GM18517 (cell line): ENCODE results near the gene LGSN.
"Not testable (repeated sequence)": the region's sequence is repeated elsewhere in the genome, so short reads cannot be mapped to it uniquely, and the experiment has no call there.

Source experiments
- ATAC-seq: cut with Tn5 transposase; IDR thresholded peaks from one replicate; pipeline ENCODE4 v1.9.1; 2021; ENCODE audit warnings: mild to moderate bottlenecking, moderate library complexity; ENCODE audit not compliant: unreplicated experiment

Gene LGSN

DNA sequence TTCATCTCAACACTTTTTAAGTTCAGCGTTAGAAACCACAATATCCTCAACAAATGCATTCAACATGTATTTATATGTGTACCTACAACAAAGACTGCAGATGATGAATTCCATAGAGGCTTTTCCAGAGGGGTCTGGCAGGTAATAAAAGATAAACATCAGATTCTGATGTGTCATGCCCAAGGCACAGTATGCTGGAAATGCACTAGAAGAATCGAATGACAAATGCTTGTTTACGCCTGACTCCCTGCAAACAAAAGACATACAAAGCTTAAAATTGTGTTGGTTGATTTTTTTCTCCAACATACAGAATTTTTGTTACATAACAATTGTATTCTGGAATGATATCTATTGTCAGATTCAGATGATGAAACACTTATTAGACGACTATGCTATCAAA is at the start of gene LGSN:
LGSN (minus strand) TSS at position 45 of the 400 bp plus-strand sequence; CDS start at position 5, 40 bp downstream.
- no peak for ATAC-seq

GRCh38 chr6:63368347-63368746 is 48.6 kb upstream of the LGSN start:
- no peak for ATAC-seq

DNA sequence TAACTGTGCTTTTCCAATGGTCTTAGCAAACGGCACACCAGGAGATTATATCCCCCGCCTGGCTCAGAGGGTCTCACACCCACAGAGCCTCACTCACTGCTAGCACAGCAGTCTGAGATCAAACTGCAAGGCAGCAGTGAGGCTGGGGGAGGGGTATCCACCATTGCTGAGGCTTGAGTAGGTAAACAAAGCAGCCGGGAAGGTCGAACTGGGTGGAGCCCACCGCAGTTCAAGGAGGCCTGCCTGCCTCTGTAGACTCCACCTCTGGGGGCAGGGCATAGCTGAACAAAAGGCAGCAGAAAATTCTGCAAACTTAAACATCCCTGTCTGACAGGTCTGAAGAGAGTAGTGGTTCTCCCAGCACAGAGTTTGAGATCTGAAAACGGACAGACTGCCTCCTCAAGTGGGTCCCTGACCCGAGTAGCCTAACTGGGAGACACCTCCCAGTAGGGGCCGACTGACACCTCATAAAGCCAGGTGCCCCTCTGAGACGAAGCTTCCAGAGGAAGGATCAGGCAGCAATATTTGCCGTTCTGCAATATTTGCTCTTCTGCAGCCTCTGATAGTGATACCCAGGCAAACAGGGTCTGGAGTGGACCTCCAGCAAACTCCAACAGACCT is 42.8 kb upstream of the LGSN start:
- not testable (repeated sequence) for ATAC-seq

- ATAC-seq = not testable (repeated sequence)
Observed at GRCh38 chr6:63357384-63357783, 37.6 kb upstream of the LGSN start.

- ATAC-seq = no peak
Observed at GRCh38 chr6:63355632-63356031, 35.8 kb upstream of the LGSN start.

- ATAC-seq = no peak
Observed at GRCh38 chr6:63353286-63353630, 33.5 kb upstream of the LGSN start.

DNA sequence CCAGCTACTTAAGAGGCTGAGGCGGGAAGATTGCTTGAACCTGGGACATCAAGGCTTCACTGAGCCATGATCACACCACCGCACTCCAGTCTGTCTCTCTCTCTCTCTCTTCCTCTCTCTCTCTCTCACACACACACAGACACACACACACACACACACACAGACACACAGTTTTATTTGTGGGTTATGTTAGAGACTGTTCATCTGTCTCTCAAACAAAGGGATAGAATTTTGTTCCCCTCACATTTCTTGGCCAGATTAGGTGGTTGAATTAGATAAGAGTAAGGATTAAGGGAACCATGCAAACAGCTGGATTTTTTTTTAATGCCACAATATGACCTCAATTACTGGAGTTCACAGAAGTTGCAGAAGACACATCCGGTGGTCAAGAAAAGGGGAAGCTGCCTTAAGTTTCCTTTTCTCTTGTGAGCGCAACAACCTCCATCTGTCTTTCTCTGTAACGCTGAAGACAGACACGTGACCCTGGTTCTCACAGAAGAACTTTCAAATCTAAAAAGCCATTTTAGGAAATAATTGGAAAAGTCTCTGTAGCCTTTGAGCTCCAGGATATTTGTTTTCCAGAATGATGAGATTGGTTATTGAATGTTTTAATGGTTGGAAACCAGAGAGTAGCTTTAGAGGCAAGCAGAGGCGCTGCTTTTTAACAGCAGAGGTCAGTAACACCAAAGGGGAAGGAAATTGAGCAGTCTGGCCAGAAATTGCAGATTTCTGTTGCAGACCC is 32.9 kb upstream of the LGSN start:
- ATAC-seq = peak; percentile 93

- ATAC-seq = peak; percentile 38
Observed at GRCh38 chr6:63352069-63352543, 32.3 kb upstream of the LGSN start.

- ATAC-seq = no peak
Observed at GRCh38 chr6:63349401-63349800, 29.6 kb upstream of the LGSN start.

DNA sequence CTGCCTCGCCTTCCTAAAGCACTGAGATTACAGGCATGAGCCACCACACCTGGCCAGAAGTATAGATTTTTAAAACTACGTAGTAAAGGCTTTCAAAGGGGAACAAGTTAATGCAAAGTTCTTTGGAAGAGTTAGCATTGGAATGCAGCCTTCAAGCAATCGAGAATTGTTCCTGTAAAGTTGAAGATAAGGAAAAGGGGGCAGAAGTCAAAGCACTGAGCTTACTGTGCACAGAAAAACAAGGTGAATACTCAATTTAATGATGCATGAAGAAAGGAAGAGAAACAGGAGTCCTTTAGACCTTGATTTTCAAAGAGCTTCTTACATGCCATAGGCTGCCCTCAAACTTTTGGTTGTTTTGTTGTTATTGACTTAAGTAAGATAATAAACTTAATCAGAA is 29.1 kb upstream of the LGSN start:
- no peak for ATAC-seq

DNA sequence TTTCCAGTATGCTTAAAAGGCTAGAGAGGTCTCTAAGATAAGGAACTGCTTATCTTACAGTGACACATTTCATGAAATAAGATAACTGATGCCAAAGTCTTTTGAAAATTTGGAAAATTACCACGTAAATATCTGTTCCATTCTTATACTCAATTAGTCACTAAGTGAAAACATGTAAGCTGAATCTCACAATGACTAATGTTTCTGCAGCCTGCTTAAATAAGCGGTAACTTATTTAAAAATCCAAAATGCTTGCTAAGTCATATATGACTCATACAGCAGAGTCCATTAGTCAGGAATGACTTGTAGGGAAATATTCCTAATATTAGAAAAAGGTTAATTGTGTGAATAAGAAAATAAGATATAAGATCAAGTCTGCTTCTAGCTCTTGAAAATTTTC is 27.8 kb upstream of the LGSN start:
- no peak for ATAC-seq

DNA sequence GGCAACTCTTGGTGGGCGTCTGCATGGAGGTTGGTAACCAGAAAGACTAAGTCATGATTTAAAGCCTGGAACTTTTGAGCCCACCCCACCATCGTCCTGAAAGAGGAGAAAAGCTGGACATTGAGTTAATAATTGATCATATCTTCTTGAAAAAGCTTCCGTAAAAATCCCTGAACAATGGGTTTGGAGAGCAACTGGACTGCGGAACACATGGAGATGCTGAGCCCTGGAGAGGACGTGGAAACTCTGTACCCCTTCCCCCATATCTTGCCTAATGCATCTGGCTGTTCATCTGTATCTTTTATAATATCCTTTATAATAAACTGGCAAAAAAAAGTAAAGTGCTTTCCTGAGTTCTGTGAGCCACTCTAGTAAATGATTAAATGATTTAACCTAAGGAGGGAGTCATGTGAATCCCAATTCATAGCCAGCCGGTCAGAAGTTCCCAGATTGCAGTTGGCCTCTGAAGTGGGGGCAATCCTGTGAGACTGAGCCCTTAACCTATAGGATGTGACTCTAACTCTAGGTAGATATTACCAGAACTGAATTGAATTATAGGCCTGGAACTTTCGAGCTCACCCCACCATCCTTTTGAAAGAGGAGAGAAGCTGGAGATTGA is 26.5 kb upstream of the LGSN start:
- ATAC-seq = no peak

DNA sequence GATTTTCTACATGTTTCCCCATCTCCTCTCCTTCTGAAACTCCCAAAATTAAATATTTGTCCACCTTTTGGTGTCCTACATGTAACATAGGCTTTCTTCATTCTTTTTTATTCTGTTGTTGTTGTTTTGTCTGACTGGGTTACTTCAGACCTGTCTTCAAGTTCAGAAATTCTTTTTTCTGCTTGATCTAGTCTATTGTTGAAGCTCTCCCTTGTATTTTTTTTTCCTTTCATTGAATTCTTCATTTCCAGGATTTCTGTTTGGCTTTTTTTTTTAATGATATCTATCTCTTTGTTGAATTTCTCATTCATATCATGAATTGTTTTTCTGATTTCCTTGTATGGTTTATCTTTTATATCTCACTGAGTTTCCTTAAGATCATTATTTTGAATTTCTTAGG is 20.6 kb upstream of the LGSN start:
- ATAC-seq = no peak

DNA sequence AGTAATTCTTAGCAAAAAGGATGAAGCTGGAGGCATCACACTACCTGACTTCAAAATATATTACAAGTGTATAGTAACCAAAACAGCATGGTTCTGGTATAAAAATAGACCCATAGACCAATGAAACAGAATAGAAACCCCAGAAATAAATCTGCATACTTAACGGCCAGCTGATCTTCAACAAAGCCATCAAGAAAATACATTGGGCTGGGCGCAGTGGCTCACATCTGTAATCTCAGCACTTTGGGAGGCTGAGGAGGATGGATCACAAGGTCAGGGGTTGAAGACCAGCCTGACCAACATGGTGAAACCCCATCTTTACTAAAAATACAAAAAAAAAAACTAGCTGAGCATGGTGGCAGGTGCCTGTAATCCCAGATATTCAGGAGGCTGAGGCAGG is 14.9 kb upstream of the LGSN start:
- not testable (repeated sequence) for ATAC-seq

DNA sequence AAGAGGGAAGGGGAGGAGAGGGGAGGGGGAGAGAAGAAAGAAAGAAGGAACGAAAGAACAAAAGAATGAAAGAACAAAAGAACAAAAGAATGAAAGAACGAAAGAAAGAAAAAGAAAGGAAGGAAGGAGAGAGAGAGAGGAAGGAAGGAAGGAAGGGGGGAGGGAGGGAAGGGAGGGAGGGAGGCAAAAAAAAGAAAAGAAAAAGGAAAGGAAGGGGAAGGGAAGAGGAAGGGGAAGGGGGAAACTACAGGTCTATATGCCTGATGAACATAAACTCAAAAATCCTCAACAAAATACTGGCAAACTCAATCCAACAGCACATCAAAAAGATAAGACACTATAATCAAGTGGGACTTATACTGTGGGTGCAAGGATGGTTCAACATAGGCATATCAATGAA is 13.7 kb upstream of the LGSN start:
- no peak for ATAC-seq

DNA sequence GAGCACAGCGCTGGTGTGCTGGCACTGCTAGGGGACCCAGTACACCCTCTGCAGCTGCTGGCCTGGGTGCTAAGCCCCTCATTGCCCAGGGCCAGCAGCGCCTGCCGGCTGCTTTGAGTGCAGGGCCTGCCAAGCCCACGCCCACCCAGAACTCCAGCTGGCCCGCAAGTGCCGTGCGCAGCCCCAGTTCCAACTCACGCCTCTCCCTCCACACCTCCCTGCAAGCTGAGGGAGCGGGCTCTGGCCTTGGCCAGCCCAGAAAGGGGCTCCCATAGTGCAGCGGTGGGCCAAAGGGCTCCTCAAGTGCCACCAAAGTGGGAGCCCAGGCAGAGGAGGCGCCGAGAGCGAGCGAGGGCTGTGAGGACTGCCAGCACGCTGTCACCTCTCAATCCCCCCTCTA is 6.8 kb upstream of the LGSN start:
- ATAC-seq = not testable (repeated sequence)

GRCh38 chr6:63322981-63323380 is 3.2 kb upstream of the LGSN start:
- no peak for ATAC-seq

- no peak for ATAC-seq
Observed at GRCh38 chr6:63321821-63322220, 2.0 kb upstream of the LGSN start.

DNA sequence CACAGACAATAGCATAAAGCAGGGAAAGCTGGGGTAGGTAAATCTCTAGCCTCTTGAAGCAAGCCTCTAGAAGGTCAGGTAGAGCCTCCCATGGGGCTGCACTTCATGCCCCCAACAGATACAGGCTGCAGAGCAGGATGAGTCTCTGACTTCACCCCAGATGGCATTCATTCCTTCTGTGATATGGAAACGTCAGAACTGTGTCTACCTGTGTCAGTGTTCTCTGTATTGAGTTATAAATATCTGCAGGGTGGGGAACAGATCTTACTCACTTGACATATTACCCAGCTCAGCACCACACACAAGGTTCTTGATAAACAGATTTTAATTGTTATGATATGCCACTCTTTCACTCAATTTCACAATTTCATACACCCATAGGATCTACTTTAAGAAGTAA is 2.1 kb downstream of the LGSN start:
- ATAC-seq = no peak

GRCh38 chr6:63316113-63316512 is 3.7 kb downstream of the LGSN start:
- ATAC-seq = no peak

DNA sequence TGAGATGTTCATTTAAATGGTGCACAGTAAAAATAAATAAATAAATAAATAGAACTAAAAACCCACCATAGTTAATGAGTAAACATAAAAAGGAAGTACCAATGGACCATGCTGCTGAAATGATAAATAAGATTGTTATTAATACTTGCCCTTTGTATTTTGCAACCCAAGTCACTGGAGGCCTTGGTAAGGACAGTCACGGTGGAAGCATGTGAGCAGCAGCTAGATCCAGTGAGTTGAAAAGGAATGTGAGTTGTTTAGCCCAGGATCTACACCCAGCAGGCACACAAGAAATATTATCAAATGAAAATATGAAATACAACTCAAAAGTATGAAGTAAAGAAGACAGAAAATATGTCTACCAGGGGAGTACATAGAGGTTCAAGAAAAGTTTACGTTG is 6.7 kb downstream of the LGSN start:
- no peak for ATAC-seq

GRCh38 chr6:63307581-63308246 is 12.1 kb downstream of the LGSN start:
- peak; percentile 75 for ATAC-seq
